HG02981 (cell line): Measurements from ENCODE around the gene B3GNT8.
"Not testable (repeated sequence)": the region's sequence is repeated elsewhere in the genome, so short reads cannot be mapped to it uniquely, and the experiment has no call there.

Experiments used
- ATAC-seq: cut with Tn5 transposase; IDR thresholded peaks from one replicate; pipeline ENCODE4 v1.9.1; 2021; ENCODE audit warnings: mild to moderate bottlenecking, moderate library complexity; ENCODE audit not compliant: unreplicated experiment

The B3GNT8 gene

DNA sequence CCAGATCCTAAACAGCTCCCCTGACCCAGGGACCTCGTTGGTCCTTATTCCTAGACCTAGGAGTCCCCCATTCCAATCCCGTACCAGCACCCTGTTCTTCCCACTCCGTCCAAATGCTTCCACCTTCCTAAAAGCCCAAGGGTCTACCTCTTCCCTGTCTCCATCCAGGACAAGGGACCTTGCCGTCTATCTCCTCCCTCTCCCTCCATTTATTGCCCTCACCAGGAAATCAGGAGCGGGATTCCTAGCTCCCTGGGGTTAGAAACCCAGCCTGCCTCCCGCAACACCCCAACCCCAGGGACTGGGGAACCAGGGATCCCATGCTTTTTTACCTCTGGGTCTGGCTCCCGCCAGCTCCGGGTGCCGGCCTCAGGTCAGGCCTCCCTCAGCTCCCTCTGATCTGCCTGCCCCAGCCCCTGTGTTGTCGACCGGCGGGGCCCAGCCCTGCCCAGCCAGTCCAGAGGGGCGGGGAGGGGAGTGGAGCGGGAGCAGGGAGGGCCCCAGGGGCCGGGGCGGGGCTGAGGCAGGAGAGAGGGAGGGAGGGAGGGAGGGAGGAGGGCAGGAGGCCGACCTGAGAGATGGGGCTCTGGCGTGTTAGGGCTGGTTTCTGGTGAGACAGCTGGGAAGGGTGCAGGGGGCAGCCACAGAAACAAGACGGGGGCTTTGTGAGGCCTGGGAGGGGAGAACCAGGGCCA, at the start of gene B3GNT8:
Gene B3GNT8 (minus strand): TSS at position 423 of the 695 bp plus-strand sequence. CDS start 596 bp downstream, outside the sequence.
- ATAC-seq = no peak

DNA sequence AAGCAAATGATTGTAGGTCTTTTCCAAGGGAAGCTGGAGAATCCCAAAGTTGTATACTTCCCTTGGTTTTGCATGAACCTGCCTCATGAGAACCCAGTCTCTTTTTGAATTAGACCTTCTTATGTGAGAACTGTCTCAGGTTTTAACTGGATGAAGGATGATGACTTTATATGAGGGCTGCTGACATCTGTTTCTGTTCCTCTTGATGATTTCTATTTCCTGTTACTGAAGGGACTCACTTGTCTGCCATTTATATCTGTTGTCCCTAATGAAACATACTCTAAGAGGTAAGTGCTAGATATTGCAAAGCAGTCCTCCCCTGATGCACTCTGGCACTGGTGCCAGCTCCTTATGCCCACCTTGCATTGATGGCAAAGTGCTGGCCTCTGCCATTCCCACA, 49.4 kb upstream of the B3GNT8 start:
- ATAC-seq = no peak

GRCh38 chr19:41463257-41464256, 36.4 kb upstream of the B3GNT8 start:
- ATAC-seq = not testable (repeated sequence)

DNA sequence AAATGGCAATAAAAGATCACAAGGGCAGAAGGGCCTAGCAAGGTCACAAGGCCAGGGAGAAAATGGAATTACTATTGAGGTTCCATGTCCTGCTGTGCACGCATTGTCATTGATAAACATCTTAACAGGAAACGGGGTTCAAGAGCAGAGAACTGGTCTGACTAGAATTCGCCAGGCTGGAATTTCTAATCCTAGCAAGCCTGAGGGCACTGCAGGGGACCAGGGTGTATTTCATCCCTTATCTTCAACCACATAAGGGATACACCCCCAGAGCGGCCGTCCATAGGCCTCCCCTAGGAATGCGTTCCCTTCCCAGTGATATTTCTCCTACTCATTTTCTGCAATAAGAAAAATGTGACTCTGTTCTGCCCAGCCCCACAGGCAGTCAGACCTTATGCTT, 35.3 kb upstream of the B3GNT8 start:
- no peak for ATAC-seq

DNA sequence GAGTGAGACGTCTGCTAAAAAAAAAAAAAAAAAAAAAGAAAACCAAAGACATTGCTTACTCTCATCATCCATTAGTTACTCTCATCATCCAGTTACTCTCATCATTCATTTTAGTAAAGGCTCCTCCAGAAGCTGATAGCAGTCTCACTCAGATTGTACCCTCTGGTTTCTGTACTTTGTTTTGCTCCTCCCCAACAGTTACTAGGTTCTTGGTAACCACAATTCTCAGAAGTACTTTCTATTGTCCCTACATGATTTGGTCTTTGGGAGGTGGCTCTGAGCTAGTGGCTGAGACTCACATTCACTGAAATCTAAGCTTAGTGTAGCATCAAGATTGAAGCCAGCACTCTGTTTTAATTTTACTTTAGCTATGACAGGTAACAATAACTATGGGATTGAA, 30.1 kb upstream of the B3GNT8 start:
- ATAC-seq = peak; percentile 86

DNA sequence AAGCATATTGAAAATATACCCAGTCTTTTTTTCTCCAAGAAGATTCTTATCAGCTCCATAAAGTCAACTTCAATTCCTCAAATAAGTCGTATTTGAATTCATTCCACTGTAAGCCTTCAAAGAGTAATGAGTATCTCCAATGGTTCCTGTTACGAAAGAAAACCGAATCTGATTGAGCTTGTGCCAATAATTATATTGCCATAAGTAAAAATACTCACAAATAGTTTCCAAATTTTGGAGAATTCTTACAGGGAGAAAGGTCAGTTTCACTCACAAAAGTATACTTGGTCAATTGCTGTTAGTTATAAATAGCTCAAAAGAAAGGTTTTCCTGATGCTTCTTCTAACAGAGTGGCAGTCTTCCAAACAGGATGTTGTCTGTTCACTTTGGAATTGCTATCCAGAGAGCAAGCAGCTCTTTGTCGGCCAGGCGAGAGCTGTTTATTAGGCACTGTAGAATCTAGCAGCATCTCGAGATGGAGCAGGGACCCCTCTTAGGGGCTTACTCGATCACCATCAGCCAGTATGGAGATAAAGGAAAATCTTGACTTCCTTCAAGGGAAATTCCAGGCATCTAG, 29.3 kb upstream of the B3GNT8 start:
- no peak for ATAC-seq

- no peak for ATAC-seq
Measured at GRCh38 chr19:41455936-41456335, 28.8 kb upstream of the B3GNT8 start.

DNA sequence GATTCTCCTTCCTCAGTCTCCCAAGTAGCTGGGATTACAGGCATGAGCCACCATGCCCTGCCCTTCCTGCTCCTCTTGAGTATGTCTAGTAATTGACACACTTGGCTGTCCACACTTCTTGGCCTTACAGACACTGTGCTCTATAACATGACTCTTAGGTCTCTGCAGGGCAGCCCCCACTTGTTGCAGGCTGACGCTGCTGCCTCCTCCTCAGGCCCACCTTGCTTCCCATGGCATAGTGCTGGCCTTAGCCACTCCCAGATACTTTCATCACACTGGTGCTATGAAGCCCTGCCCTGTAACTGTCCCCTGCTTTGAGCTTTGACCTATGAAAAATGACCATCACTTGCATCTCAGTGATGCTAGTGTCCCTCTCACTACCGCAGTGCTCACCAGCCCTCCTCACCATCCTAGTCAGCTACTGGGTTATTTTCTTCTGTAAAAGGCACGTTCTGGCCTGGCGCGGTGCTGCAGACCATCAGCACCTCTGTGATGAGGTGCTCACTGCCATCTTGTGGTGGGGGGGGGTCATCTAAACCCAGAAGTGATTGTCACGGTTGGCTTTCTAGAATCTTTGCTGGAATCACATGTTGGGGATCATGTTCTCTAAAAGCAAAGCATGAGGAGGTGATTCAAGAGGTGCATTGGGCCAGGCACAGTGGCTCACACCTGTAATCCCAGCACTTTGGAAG, 25.6 kb upstream of the B3GNT8 start:
- no peak for ATAC-seq

DNA sequence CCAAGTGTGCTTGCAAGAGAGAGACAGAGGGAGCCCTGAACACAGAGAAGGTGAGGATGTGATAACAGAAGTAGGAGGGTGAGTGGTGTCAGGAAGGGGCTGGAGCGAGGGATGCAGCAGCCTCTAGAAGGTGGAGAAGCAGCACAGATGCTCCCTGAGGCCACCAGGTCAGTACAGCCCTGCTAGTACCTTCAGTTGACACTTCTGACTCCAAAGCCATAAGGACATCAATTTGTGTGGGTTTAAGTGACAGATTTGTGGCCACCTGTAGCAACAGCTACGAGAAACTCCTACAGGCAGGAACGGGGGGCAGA, 22.6 kb upstream of the B3GNT8 start:
- ATAC-seq = no peak

DNA sequence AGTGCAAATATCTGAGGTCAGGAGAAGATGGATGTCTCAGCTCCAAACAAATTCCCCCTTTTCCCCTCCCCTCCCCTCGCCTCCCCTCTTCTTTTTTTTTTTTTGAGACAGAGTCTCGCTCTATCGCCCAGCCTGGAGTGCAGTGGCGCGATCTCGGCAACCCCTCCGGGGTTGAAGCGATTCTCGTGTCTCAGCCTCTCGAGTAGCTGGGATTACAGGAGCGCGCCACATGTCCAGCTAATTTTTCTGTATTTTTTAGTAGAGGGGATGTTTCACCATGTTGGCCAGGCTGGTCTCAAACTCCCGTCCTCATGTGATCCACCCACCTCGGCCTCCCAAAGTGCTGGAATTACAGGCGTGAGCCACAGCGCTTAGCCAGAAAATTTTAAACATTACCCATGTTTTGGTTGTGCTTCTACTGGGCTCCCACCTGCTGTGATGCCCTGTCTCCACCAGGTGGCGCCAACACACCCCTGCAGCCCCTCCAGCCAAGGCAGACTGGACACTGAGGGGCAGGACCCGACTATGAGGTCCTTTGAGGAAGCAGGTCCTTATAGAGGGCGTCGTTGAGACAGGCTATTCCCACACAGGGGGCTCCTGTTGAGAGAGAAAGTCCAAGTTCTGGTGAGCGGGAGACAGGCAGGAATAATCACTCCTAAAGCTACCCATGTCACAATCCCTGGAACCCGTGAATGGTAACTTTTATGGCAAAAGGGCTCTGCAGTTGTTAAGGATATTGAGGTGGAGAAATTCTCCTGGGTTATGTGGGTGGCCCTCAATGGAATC, 22.1 kb upstream of the B3GNT8 start:
- peak; percentile 51 for ATAC-seq

DNA sequence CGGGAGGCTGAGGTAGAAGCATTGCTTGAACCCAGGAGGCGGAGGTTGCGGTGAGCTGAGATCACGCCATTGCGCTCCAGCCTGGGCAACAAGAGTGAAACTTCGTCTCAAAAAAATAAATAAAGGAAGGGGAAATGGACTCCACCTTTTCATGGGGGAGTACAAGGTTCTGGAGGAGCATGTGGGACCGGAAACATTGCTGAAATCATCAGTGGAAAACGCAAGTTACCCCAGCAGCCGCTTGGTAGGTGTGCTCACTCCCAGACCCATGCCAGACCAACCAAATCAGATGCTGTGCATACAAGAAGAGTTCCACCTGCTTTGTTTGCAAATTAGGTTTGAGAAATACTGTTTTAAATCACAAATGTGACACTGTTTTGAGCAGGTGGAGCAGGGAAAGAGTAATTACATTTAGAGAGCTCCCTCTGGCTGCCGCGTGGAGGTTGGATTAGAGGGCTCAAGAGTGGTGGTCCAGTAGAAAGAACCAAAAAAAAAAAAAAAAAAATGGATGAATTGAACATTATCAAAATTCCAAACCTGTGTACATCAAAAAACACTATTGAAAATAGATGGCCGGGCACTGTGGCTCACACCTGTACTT, 20.7 kb upstream of the B3GNT8 start:
- no peak for ATAC-seq

DNA sequence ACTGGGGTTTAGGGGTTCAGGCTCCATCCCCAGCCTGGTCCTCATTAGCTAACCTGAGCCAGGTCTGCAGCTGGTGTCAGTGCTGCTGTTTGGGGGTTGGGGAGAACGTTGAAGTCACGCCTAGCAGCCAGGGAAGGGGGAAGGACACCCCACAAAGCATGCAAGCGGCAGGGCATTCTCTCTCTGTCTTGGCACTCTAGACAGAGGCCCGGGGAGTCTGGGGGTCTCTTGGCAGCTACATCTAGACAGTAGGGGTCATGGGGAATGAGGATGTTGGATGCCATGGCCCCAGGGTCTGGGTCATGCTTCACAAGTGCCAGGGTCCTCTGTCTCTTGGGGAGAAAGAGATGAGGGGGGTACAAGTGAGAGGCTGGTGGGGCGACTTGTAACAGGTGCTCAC, 18.4 kb upstream of the B3GNT8 start:
- no peak for ATAC-seq

- no peak for ATAC-seq
Measured at GRCh38 chr19:41443813-41444455, 16.8 kb upstream of the B3GNT8 start.

DNA sequence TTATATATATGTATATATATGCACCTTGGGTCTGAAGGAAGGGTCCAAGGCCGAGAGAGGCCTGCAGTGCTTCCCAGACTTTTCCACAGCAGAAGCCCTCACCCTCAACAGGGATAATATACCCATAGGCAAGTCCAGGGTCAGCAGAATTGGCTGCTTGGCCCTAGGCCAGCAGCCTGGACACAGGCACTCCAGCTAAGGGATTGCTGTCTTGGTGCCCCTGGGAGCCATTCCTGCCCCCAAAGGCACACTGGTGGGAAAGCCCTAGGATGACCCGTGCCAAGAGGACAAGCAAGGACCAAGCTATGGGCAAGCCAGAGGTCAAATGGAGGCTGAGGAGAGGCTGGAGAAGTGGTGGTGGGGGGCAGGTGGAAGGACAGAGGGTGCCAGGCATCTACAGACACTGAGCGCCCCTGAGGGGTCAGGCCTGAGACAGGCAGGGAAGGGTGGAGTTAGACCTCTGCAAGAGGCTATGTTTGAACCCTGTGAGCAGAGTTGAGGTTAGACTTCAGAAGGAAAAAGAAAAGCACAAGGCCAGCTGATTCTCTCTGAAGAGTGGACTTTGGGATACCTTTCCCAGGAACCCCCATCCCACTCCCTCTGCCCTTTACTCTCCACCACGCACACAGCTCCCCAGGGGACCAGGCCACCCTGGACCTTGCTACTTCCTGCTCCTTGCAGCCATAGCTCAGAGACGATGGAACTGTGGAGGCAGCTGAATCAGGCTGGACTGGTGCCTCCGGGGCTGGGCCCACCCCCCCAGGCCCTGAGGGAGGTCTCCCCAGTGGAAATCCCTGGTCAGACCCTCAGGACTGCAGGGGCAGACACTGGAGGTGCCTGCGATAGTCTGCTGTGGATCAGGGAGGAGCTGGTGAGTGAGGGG, 15.5 kb upstream of the B3GNT8 start, which contains the start of gene ERICH4:
Gene ERICH4 (plus strand): TSS at position 684 of the 883 bp plus-strand sequence. CDS start 14 bp downstream, at position 698.
- ATAC-seq = no peak

DNA sequence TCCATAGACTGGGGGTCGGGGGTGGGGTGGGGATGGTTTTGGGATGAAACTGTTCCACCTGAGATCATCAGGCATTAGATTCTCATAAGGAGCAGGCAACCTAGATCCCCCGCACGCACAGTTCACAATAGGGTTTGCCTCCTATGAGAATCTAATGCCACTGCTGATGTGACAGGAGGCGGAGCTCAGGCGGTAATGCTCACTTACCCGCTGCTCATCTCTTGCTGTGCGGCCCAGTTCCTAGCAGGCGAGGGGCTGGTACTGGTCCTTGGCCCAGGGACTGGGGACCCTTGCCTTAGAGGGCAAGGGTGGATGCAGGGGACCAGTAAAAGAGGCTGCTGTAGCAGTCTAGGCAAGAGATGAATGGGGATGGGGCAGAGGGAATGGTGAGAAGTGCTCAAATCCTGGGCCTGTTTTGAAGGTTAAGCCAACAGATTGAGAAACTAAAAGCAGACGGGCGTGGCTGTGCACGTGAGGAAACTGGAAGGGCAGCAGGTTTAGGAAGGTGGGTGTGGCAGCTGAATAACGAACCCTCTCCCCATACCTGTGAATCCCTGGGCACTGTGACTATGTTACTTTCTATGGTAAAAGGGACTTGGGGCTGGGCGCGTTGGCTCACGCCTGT, 14.3 kb upstream of the B3GNT8 start:
- no peak for ATAC-seq

GRCh38 chr19:41439441-41440222, 12.5 kb upstream of the B3GNT8 start, which contains the start of gene DMAC2:
Gene DMAC2, minus strand, starts transcription at chr19:41439912. Its CDS starts 13 bp downstream, at chr19:41439899.
- ATAC-seq = peak; percentile 84
